ENCODE data around the gene NEDD4L. TPM values are rescaled to one million over a fixed set of nuclear protein-coding genes. Genes with fewer than 3 reads are reported as not detected.

The NEDD4L gene
- total and polyA plus RNA-seq, 2 donors (not counting 1 experiment from before 2014, with no cell fraction given), result 10.3 to 25.7 TPM

DNA sequence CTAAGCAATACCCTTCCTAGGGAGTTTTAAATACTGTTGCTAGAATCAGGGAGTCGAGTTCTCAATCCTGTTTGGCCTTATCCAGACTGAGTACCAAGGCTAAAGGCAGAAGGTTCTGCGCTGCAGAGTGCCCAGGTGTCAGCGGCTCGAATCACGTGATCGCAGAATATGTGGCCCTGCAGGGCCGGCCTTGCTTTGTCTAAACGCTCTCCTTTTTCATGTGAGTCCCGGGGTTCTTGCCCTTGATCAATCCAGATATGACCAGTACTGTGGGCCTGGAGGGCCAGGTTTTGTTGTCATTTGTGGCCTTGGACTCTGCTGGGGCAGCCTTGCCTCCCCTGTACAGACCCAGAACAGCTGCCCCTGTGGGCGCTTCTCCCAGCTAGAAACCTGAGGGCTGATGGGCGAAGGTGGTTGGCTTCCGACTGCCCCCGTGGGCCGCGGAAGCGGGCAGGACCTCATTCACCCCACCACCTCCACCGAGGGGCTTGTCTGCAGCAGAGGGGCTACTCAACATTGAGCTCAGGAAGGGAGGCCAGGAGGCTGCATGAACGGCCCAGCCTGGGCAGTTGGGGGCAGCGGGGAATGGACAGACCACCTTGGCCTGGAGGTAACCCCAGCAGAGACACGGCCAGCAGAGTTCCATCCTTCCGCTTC is 359.9 kb downstream of the NEDD4L start:
- no peaks in the 10 kb centered on the region for H3K27me3 ChIP-seq (replicated peaks in 1 of 4; ENCODE audit: control extremely low read depth in 1 of 4, control insufficient read depth in 3 of 4, insufficient read depth in 4 of 4, low read length in 3 of 4)
- ChIA-PET CTCF (interaction anchor here (0.8 kb wide), 1 partner anchor 9 kb away, joined by 3 read pairs; no protein-coding TSS in a partner anchor), POLR2A (no interaction called here)
- H3K4me3 ChIP-seq (ENCODE audit: control extremely low read depth in 1 of 5, extremely low read depth in 1 of 5, insufficient read depth in 1 of 5, low read depth in 2 of 5, low read length in 4 of 5), result no peak overlapping the region
- peaks cover 3% of the 10 kb centered on the region for H3K27me3 Mint-ChIP-seq
- H3K4me1 ChIP-seq (ENCODE audit: control insufficient read depth in 2 of 2, insufficient read depth in 2 of 2, low read length in 2 of 2), result no peaks in the 10 kb centered on the region
- H4K20me1 ChIP-seq (ENCODE audit: control insufficient read depth, insufficient read depth, low read length, poor library complexity, severe bottlenecking), result no peaks in the 10 kb centered on the region
- peaks cover 0 to 3% (median 0%) of the 10 kb centered on the region in 3 donors for H3K9me3 ChIP-seq (ENCODE audit: control extremely low read depth in 1 of 3, control insufficient read depth in 2 of 3, insufficient read depth in 1 of 3, low read length in 2 of 3)
- no peak overlapping the region for H2AFZ ChIP-seq (ENCODE audit: insufficient read depth, low read depth, low read length, poor library complexity, severe bottlenecking)
- 94% methylated on average over 18 of the region's 21 CpGs for WGBS (ENCODE audit: insufficient coverage)
- no peak overlapping the region for H3K27ac Mint-ChIP-seq
- no peaks in the 10 kb centered on the region for H3K79me2 ChIP-seq (ENCODE audit: control insufficient read depth, insufficient read depth, low read length)
- intact Hi-C loops (cut with micrococcal nuclease), result no loop called here
- no peaks in the 10 kb centered on the region for H3K9me3 Mint-ChIP-seq (ENCODE audit: insufficient read depth)
- no peaks in the 10 kb centered on the region for H3K36me3 ChIP-seq (replicated peaks in 1 of 2; ENCODE audit: control extremely low read depth in 1 of 2, control insufficient read depth in 1 of 2, extremely low read depth in 1 of 2, insufficient read depth in 2 of 2, low read length in 1 of 2)
- no peak overlapping the region for H3K9ac ChIP-seq (ENCODE audit: low read length)
- TF ChIP-seq, protein P1, sequence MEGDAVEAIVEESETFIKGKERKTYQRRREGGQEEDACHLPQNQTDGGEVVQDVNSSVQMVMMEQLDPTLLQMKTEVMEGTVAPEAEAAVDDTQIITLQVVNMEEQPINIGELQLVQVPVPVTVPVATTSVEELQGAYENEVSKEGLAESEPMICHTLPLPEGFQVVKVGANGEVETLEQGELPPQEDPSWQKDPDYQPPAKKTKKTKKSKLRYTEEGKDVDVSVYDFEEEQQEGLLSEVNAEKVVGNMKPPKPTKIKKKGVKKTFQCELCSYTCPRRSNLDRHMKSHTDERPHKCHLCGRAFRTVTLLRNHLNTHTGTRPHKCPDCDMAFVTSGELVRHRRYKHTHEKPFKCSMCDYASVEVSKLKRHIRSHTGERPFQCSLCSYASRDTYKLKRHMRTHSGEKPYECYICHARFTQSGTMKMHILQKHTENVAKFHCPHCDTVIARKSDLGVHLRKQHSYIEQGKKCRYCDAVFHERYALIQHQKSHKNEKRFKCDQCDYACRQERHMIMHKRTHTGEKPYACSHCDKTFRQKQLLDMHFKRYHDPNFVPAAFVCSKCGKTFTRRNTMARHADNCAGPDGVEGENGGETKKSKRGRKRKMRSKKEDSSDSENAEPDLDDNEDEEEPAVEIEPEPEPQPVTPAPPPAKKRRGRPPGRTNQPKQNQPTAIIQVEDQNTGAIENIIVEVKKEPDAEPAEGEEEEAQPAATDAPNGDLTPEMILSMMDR (IDR thresholded peaks at IDR 0.05), result no peak
- H3K4me1 Mint-ChIP-seq, result no peaks in the 10 kb centered on the region
- no peak overlapping the region for H3K4me3 Mint-ChIP-seq
- no peak overlapping the region for H3K4me2 ChIP-seq (replicated peaks; ENCODE audit: low read depth, low read length, poor library complexity, severe bottlenecking)
- no peak for ATAC-seq (ENCODE audit: low read depth)
- H3K27ac ChIP-seq (ENCODE audit: low read length in 2 of 2), result no peak overlapping the region
- no peak for DNase-seq

DNA sequence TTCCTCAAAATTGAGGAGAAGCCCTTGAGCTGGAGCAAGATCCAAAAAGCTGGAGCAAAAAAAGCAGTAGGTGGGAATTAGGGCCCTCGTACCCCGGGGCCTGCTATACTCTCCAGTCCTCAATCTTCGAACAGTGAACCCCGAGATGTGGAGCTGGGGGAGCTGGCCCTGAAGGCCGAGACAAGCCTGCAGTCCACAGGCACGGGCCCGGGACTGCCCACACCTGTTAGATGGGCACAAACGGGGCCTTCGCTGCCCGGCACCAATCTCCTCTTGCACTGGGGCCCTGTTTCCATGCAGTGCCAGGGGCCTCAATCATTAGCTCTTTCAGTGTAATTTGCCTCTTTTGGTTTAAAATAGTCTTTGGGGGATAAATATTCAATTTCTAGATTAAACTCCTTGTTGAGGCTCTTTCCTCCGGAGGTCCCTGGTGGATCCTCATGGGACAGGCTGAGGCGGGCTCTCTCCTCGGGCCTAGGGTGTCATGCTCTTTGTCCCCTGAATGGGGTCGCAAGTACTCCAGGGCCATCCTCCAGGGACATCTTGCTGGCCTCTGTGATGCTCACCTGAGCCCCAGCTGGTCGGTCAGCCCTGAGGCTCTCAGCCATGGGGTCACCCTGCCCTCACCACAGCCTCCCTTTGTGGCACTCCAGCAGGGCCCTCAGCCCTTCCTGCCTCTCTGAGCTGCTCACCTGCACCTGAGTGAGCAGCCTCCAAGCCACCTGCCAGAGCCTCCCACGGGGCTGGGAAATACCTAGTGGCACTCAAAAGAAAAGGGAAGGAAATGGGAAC is 361.3 kb downstream of the NEDD4L start:
- CTCF ChIA-PET, result no interaction called here
- H3K4me3 Mint-ChIP-seq, result no peak overlapping the region
- Histone ChIP-seq H3K9ac (ENCODE audit: low read length) (no peak overlapping the region), H3K4me2 (replicated peaks; ENCODE audit: low read depth, low read length, poor library complexity, severe bottlenecking) (no peak overlapping the region), H3K4me1 (ENCODE audit: control insufficient read depth in 2 of 2, insufficient read depth in 2 of 2, low read length in 2 of 2) (no peaks in the 10 kb centered on the region), H3K27ac (ENCODE audit: low read length in 2 of 2) (no peak overlapping the region), H3K36me3 (replicated peaks in 1 of 2; ENCODE audit: control extremely low read depth in 1 of 2, control insufficient read depth in 1 of 2, extremely low read depth in 1 of 2, insufficient read depth in 2 of 2, low read length in 1 of 2) (no peaks in the 10 kb centered on the region), H3K9me3 (ENCODE audit: control extremely low read depth in 1 of 3, control insufficient read depth in 2 of 3, insufficient read depth in 1 of 3, low read length in 2 of 3) (peaks cover 0 to 3% (median 0%) of the 10 kb centered on the region in 3 donors), H3K4me3 (ENCODE audit: control extremely low read depth in 1 of 5, extremely low read depth in 1 of 5, insufficient read depth in 1 of 5, low read depth in 2 of 5, low read length in 4 of 5) (no peak overlapping the region), H2AFZ (ENCODE audit: insufficient read depth, low read depth, low read length, poor library complexity, severe bottlenecking) (no peak overlapping the region), H3K27me3 (replicated peaks in 1 of 4; ENCODE audit: control extremely low read depth in 1 of 4, control insufficient read depth in 3 of 4, insufficient read depth in 4 of 4, low read length in 3 of 4) (no peaks in the 10 kb centered on the region), H4K20me1 (ENCODE audit: control insufficient read depth, insufficient read depth, low read length, poor library complexity, severe bottlenecking) (no peaks in the 10 kb centered on the region), H3K79me2 (ENCODE audit: control insufficient read depth, insufficient read depth, low read length) (no peaks in the 10 kb centered on the region)
- peaks cover 3% of the 10 kb centered on the region for H3K27me3 Mint-ChIP-seq
- intact Hi-C loops (cut with micrococcal nuclease), result no loop called here
- TF ChIP-seq EZH2 (IDR thresholded peaks at IDR 0.05; ENCODE audit: borderline replicate concordance, insufficient read depth, low read depth, low read length, poor library complexity, severe bottlenecking), result no peak
- TF ChIP-seq, protein P1 (IDR thresholded peaks at IDR 0.05), result no peak
- 65% methylated on average over 14 of the region's 16 CpGs for WGBS (ENCODE audit: insufficient coverage)
- ATAC-seq (ENCODE audit: low read depth) (no peak), DNase-seq (no peak)
- H3K4me1 Mint-ChIP-seq, result no peaks in the 10 kb centered on the region
- no peak overlapping the region for H3K27ac Mint-ChIP-seq
- POLR2A ChIA-PET, result no interaction called here
- no peaks in the 10 kb centered on the region for H3K9me3 Mint-ChIP-seq (ENCODE audit: insufficient read depth)

Measured in B cell (primary cell).